Putamen (tissue), 1 donor: ENCODE results near the gene ZNF628.

Experiments used
- DNase-seq: peaks from one replicate; pipeline ENCODE4 v3.0.0-alpha.2; 2016; ENCODE audit warnings: low spot score

The ZNF628 gene

GRCh38 chr19:55530996-55531395, 54.6 kb downstream of the ZNF628 start:
- DNase-seq, result no peak
